GM23338 (cell line): ENCODE measurements around the gene MAPK8IP3. TPM values are rescaled to one million over a fixed set of nuclear protein-coding genes. Genes with fewer than 3 reads are reported as not detected.

ENCODE experiments used
- ATAC-seq: fragments of 200-7000 bp; cut with Tn5 transposase; 3 replicates; pipeline ENCODE4 v1.9.1; 2020
- DNase-seq: peaks from one replicate; pipeline ENCODE4 v3.0.0-alpha.2; 2015; ENCODE audit warnings: low spot score
- H2AFZ ChIP-seq: fragments of 200-600 bp; sonication (generic); 2 replicates; pipeline ENCODE4 v1.8.0; 2016; ENCODE audit warnings: antibody characterized with exemption, mild to moderate bottlenecking, moderate library complexity
- H3F3A ChIP-seq: fragments of 200-600 bp; sonication (generic); replicated peaks from 2 replicates; pipeline ENCODE4 v1.8.0; 2017; ENCODE audit warnings: antibody characterized with exemption, mixed run types, low read depth
- H3K27ac ChIP-seq: fragments of 200-600 bp; sonication (generic); 2 replicates; pipeline ENCODE4 v1.6.1; 2016; ENCODE audit warnings: low read depth
- H3K27me3 ChIP-seq: fragments of 200-600 bp; sonication (generic); 2 replicates; pipeline ENCODE4 v1.8.0; 2016; ENCODE audit warnings: mild to moderate bottlenecking, mixed run types, moderate library complexity; ENCODE audit not compliant: insufficient read depth
- H3K36me3 ChIP-seq: fragments of 200-600 bp; sonication (generic); 2 replicates; pipeline ENCODE4 v1.8.0; 2016; ENCODE audit warnings: mild to moderate bottlenecking; ENCODE audit not compliant: insufficient read depth
- H3K4me1 ChIP-seq: fragments of 200-600 bp; sonication (generic); 2 replicates; pipeline ENCODE4 v1.8.0; 2016; ENCODE audit warnings: mild to moderate bottlenecking, moderate library complexity; ENCODE audit not compliant: insufficient read depth
- H3K4me2 ChIP-seq: fragments of 200-600 bp; sonication (generic); 2 replicates; pipeline ENCODE4 v1.7.1; 2017; ENCODE audit warnings: mixed run types
- H3K4me3 ChIP-seq: fragments of 200-600 bp; sonication (generic); 2 replicates; pipeline ENCODE4 v1.6.1; 2016; ENCODE audit warnings: mixed run types
- H3K79me2 ChIP-seq: fragments of 200-600 bp; sonication (generic); replicated peaks from 2 replicates; pipeline ENCODE4 v1.8.0; 2017; ENCODE audit warnings: mild to moderate bottlenecking; ENCODE audit not compliant: insufficient read depth
- H3K9me2 ChIP-seq: fragments of 200-600 bp; sonication (generic); 2 replicates; pipeline ENCODE4 v1.8.0; 2017; ENCODE audit not compliant: insufficient read depth
- H4K20me1 ChIP-seq: fragments of 200-600 bp; sonication (generic); replicated peaks from 2 replicates; pipeline ENCODE4 v1.8.0; 2017; ENCODE audit warnings: mild to moderate bottlenecking; ENCODE audit not compliant: insufficient read depth
- H3K27ac Mint-ChIP-seq: 2 replicates; pipeline ENCODE4 v1.8.0; 2020; ENCODE audit warnings: inconsistent platforms, mild to moderate bottlenecking, moderate library complexity, mixed read lengths
- H3K27me3 Mint-ChIP-seq: 3 replicates; pipeline ENCODE4 v1.8.0; 2022; ENCODE audit warnings: low read depth, mild to moderate bottlenecking, moderate library complexity, mixed read lengths, inconsistent platforms; ENCODE audit not compliant: insufficient read depth, poor library complexity
- H3K36me3 Mint-ChIP-seq: 3 replicates; pipeline ENCODE4 v1.8.0; 2021; ENCODE audit warnings: low read depth, mild to moderate bottlenecking, inconsistent platforms, moderate library complexity, mixed read lengths
- H3K4me1 Mint-ChIP-seq: 3 replicates; pipeline ENCODE4 v1.8.0; 2020; ENCODE audit warnings: mild to moderate bottlenecking, inconsistent platforms, mixed read lengths
- H3K4me3 Mint-ChIP-seq: 3 replicates; pipeline ENCODE4 v1.8.0; 2021; ENCODE audit warnings: moderate library complexity, mild to moderate bottlenecking, inconsistent platforms, mixed read lengths
- H3K9me3 Mint-ChIP-seq: 3 replicates; pipeline ENCODE4 v1.8.0; 2020; ENCODE audit warnings: moderate library complexity, mild to moderate bottlenecking, inconsistent platforms, mixed read lengths
- CREB1 ChIP-seq: fragments of 250-450 bp; sonication (Bioruptor Pico); IDR thresholded peaks from 2 replicates; pipeline ENCODE4 v1.5.0; 2020; ENCODE audit warnings: low read depth, mild to moderate bottlenecking, moderate library complexity
- EZH2 ChIP-seq: fragments of 200-600 bp; sonication (generic); IDR thresholded peaks from one replicate; pipeline ENCODE4 v1.8.0; 2017; ENCODE audit warnings: antibody characterized with exemption, mild to moderate bottlenecking, low read depth; ENCODE audit not compliant: unreplicated experiment
- JUNB ChIP-seq: IDR thresholded peaks from one replicate; pipeline ENCODE4 v1.6.1; 2016; ENCODE audit warnings: antibody characterized with exemption; ENCODE audit not compliant: unreplicated experiment
- NANOG ChIP-seq: IDR thresholded peaks from 2 replicates; pipeline ENCODE4 v1.6.1; 2016; ENCODE audit warnings: antibody characterized with exemption, borderline replicate concordance
- ZNF114 ChIP-seq: fragments of 250-450 bp; sonication (Bioruptor Pico); IDR thresholded peaks from 2 replicates; pipeline ENCODE4 v1.5.0; 2020; ENCODE audit warnings: mild to moderate bottlenecking, moderate library complexity
- ZNF331 ChIP-seq: fragments of 250-450 bp; sonication (Bioruptor Pico); IDR thresholded peaks from 2 replicates; pipeline ENCODE4 v1.5.0; 2020; ENCODE audit warnings: low read depth, mild to moderate bottlenecking, moderate library complexity
- polyA plus RNA-seq: library from polyadenylated mRNA; unstranded; fragments of >200 nt; fragmentation: Nextera tagmentation; extraction: Ambion mirVana; gene quantifications from 2 replicates; pipeline ENCODE4 v1.2.1, GENCODE V29; 2016
- total RNA-seq: library from RNA; depleted of rRNA; stranded (reverse); fragments of >200 nt; shearing (Covaris generic); gene quantifications from 2 replicates; pipeline ENCODE4 v1.2.3, GENCODE V29; 2014
- TF ChIP-seq, protein P1 (sequence below), 2 experiments: fragments of 200-600 bp in 1 of 2; sonication (generic) in 1 of 2; conservative IDR thresholded peaks; 2 replicates each; pipeline versions ENCODE4 v1.5.1 to v1.6.1; 2016 to 2017; ENCODE audit warnings: antibody characterized with exemption in 2 of 2, low read depth in 2 of 2, mild to moderate bottlenecking in 2 of 2, moderate library complexity in 1 of 2
- TF ChIP-seq, protein P2 (sequence below): IDR thresholded peaks from 2 replicates; pipeline ENCODE4 v1.6.1; 2016; ENCODE audit warnings: antibody characterized with exemption
- TF ChIP-seq, protein P3 (sequence below): fragments of 250-450 bp; sonication (Bioruptor Pico); IDR thresholded peaks from 2 replicates; pipeline ENCODE4 v1.5.0; 2020; ENCODE audit warnings: mild to moderate bottlenecking, moderate library complexity

The MAPK8IP3 gene
- total and polyA plus RNA-seq, 2 experiments from 2014 or later: 11.3 to 58.4 TPM

DNA sequence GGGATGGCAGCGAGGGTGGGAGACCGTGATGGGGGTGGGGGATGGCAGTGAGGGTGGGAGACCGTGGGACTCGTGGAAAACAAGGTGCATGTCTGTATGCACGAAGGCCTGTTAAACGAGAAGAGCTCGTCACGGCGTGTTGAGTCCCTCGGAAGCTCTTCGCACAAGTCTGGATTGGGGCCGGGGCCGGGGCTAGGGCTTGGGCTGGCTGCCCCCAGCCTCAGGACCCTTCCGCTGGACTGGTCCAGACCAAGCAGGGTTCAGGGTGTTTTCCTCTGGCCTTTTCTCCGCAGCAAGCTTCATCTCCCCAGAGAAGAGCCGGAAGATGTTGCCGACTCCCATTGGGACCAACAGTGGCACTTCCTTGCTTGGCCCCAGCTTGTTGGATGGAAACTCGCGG lies 35.6 kb upstream of the MAPK8IP3 start:
- H3K79me2 ChIP-seq: no peaks in the 10 kb centered on the region
- no peak overlapping the region for H3K27ac ChIP-seq
- H3K4me3 Mint-ChIP-seq: no peak overlapping the region
- H3K4me1 Mint-ChIP-seq: no peaks in the 10 kb centered on the region
- DNase-seq: no peak
- ATAC-seq: no peak
- H3K27ac Mint-ChIP-seq: no peak overlapping the region
- H3K27me3 Mint-ChIP-seq: peaks cover 14% of the 10 kb centered on the region
- no peaks in the 10 kb centered on the region for H3K27me3 ChIP-seq
- no peaks in the 10 kb centered on the region for H3K4me1 ChIP-seq
- H3K4me2 ChIP-seq: no peak overlapping the region
- no peaks in the 10 kb centered on the region; the same call in 2 of the 3 replicates for H3K9me3 Mint-ChIP-seq
- H3K9me2 ChIP-seq: no peaks in the 10 kb centered on the region
- H4K20me1 ChIP-seq: no peaks in the 10 kb centered on the region
- no peaks in the 10 kb centered on the region for H3F3A ChIP-seq
- no peak overlapping the region for H2AFZ ChIP-seq
- peaks cover 85% of the 10 kb centered on the region for H3K36me3 Mint-ChIP-seq
- H3K4me3 ChIP-seq: no peak overlapping the region
- H3K36me3 ChIP-seq: no peaks in the 10 kb centered on the region; the same call in 1 of the 2 replicates
- TF ChIP-seq EZH2: no peak
- TF ChIP-seq ZNF331: no peak
- TF ChIP-seq, protein P1, sequence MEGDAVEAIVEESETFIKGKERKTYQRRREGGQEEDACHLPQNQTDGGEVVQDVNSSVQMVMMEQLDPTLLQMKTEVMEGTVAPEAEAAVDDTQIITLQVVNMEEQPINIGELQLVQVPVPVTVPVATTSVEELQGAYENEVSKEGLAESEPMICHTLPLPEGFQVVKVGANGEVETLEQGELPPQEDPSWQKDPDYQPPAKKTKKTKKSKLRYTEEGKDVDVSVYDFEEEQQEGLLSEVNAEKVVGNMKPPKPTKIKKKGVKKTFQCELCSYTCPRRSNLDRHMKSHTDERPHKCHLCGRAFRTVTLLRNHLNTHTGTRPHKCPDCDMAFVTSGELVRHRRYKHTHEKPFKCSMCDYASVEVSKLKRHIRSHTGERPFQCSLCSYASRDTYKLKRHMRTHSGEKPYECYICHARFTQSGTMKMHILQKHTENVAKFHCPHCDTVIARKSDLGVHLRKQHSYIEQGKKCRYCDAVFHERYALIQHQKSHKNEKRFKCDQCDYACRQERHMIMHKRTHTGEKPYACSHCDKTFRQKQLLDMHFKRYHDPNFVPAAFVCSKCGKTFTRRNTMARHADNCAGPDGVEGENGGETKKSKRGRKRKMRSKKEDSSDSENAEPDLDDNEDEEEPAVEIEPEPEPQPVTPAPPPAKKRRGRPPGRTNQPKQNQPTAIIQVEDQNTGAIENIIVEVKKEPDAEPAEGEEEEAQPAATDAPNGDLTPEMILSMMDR (conservative IDR thresholded peaks at IDR 0.05; ENCODE audit: low read depth in 2 of 2): no peak
- TF ChIP-seq, protein P2, sequence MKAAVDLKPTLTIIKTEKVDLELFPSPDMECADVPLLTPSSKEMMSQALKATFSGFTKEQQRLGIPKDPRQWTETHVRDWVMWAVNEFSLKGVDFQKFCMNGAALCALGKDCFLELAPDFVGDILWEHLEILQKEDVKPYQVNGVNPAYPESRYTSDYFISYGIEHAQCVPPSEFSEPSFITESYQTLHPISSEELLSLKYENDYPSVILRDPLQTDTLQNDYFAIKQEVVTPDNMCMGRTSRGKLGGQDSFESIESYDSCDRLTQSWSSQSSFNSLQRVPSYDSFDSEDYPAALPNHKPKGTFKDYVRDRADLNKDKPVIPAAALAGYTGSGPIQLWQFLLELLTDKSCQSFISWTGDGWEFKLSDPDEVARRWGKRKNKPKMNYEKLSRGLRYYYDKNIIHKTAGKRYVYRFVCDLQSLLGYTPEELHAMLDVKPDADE: no peak
- no peak for TF ChIP-seq CREB1 (CRISPR knock-in tag)
- TF ChIP-seq, protein P3, sequence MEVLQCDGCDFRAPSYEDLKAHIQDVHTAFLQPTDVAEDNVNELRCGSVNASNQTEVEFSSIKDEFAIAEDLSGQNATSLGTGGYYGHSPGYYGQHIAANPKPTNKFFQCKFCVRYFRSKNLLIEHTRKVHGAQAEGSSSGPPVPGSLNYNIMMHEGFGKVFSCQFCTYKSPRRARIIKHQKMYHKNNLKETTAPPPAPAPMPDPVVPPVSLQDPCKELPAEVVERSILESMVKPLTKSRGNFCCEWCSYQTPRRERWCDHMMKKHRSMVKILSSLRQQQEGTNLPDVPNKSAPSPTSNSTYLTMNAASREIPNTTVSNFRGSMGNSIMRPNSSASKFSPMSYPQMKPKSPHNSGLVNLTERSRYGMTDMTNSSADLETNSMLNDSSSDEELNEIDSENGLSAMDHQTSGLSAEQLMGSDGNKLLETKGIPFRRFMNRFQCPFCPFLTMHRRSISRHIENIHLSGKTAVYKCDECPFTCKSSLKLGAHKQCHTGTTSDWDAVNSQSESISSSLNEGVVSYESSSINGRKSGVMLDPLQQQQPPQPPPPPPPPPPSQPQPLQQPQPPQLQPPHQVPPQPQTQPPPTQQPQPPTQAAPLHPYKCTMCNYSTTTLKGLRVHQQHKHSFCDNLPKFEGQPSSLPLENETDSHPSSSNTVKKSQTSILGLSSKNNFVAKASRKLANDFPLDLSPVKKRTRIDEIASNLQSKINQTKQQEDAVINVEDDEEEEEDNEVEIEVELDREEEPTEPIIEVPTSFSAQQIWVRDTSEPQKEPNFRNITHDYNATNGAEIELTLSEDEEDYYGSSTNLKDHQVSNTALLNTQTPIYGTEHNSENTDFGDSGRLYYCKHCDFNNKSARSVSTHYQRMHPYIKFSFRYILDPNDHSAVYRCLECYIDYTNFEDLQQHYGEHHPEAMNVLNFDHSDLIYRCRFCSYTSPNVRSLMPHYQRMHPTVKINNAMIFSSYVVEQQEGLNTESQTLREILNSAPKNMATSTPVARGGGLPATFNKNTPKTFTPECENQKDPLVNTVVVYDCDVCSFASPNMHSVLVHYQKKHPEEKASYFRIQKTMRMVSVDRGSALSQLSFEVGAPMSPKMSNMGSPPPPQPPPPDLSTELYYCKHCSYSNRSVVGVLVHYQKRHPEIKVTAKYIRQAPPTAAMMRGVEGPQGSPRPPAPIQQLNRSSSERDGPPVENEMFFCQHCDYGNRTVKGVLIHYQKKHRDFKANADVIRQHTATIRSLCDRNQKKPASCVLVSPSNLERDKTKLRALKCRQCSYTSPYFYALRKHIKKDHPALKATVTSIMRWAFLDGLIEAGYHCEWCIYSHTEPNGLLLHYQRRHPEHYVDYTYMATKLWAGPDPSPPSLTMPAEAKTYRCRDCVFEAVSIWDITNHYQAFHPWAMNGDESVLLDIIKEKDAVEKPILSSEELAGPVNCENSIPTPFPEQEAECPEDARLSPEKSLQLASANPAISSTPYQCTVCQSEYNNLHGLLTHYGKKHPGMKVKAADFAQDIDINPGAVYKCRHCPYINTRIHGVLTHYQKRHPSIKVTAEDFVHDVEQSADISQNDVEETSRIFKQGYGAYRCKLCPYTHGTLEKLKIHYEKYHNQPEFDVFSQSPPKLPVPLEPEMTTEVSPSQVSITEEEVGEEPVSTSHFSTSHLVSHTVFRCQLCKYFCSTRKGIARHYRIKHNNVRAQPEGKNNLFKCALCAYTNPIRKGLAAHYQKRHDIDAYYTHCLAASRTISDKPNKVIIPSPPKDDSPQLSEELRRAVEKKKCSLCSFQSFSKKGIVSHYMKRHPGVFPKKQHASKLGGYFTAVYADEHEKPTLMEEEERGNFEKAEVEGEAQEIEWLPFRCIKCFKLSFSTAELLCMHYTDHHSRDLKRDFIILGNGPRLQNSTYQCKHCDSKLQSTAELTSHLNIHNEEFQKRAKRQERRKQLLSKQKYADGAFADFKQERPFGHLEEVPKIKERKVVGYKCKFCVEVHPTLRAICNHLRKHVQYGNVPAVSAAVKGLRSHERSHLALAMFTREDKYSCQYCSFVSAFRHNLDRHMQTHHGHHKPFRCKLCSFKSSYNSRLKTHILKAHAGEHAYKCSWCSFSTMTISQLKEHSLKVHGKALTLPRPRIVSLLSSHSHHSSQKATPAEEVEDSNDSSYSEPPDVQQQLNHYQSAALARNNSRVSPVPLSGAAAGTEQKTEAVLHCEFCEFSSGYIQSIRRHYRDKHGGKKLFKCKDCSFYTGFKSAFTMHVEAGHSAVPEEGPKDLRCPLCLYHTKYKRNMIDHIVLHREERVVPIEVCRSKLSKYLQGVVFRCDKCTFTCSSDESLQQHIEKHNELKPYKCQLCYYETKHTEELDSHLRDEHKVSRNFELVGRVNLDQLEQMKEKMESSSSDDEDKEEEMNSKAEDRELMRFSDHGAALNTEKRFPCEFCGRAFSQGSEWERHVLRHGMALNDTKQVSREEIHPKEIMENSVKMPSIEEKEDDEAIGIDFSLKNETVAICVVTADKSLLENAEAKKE: no peak
- no peak for TF ChIP-seq JUNB
- TF ChIP-seq NANOG: no peak
- TF ChIP-seq ZNF114 (CRISPR knock-in tag): no peak
